Effector memory CD4-positive, alpha-beta T cell (primary cell): ENCODE measurements around the gene CNN1.

Source experiments
- DNase-seq, 3 donors: peaks; one replicate each; pipeline ENCODE4 v3.0.0-alpha.2; 2020
- H3K27ac ChIP-seq: 2 replicates; pipeline ENCODE4 v1.7.0; 2013; ENCODE audit warnings: mild to moderate bottlenecking, low read length, moderate library complexity; ENCODE audit not compliant: insufficient read depth, poor library complexity, severe bottlenecking
- H3K27me3 ChIP-seq: replicated peaks from 2 replicates; pipeline ENCODE4 v1.7.0; 2013; ENCODE audit warnings: mild to moderate bottlenecking, low read length; ENCODE audit not compliant: insufficient read depth, control insufficient read depth, poor library complexity, severe bottlenecking
- H3K36me3 ChIP-seq: 2 replicates; pipeline ENCODE4 v1.7.0; 2013; ENCODE audit warnings: mild to moderate bottlenecking, low read length, moderate library complexity; ENCODE audit not compliant: control insufficient read depth, insufficient read depth
- H3K4me1 ChIP-seq: 2 replicates; pipeline ENCODE4 v1.7.0; 2013; ENCODE audit warnings: low read length, mild to moderate bottlenecking; ENCODE audit not compliant: control insufficient read depth, insufficient read depth, poor library complexity, severe bottlenecking
- H3K4me3 ChIP-seq: 2 replicates; pipeline ENCODE4 v1.7.0; 2013; ENCODE audit warnings: low read length, low read depth, mild to moderate bottlenecking; ENCODE audit not compliant: insufficient read depth, poor library complexity, severe bottlenecking
- H3K9me3 ChIP-seq: 2 replicates; pipeline ENCODE4 v1.7.0; 2013; ENCODE audit warnings: mild to moderate bottlenecking, low read length, moderate library complexity; ENCODE audit not compliant: control insufficient read depth
- total RNA-seq, 3 donors: gene quantifications; one replicate each; lab custom pipeline; 2026; lab: John Stamatoyannopoulos, UW

CNN1 gene
- total RNA-seq, result 0 reads per million in 3 donors

GRCh38 chr19:11538232-11539036 lies at the start of gene CNN1:
Gene CNN1, plus strand, starts transcription at chr19:11538851. Its CDS starts 77 bp downstream, at chr19:11538928.
- Histone ChIP-seq H3K36me3 (no peaks in the 10 kb centered on the region), H3K4me1 (peaks cover 6% of the 10 kb centered on the region), H3K27me3 (peaks cover 17% of the 10 kb centered on the region), H3K27ac (no peak within 1 kb of the TSS), H3K4me3 (no peak within 1 kb of the TSS), H3K9me3 (no peaks in the 10 kb centered on the region)
- DNase-seq, result no peak

GRCh38 chr19:11489378-11489777 lies 49.3 kb upstream of the CNN1 start:
- H3K4me3 ChIP-seq, result no peak overlapping the region
- H3K4me1 ChIP-seq, result no peaks in the 10 kb centered on the region
- no peak for DNase-seq
- H3K27ac ChIP-seq, result no peak overlapping the region
- peaks cover 5% of the 10 kb centered on the region for H3K36me3 ChIP-seq
- H3K27me3 ChIP-seq, result no peaks in the 10 kb centered on the region
- no peaks in the 10 kb centered on the region for H3K9me3 ChIP-seq

- no peaks in the 10 kb centered on the region for H3K4me1 ChIP-seq
- H3K27me3 ChIP-seq, result no peaks in the 10 kb centered on the region
- H3K27ac ChIP-seq, result no peak overlapping the region
- H3K36me3 ChIP-seq, result peaks cover 16% of the 10 kb centered on the region
- H3K9me3 ChIP-seq, result no peaks in the 10 kb centered on the region
- no peak overlapping the region for H3K4me3 ChIP-seq
- no peak for DNase-seq
These were observed 43.9 kb upstream of the CNN1 start for GRCh38 chr19:11494634-11495285.

- Histone ChIP-seq H3K9me3 (no peaks in the 10 kb centered on the region), H3K36me3 (peaks cover 14% of the 10 kb centered on the region), H3K27ac (no peak overlapping the region), H3K4me3 (no peak overlapping the region), H3K4me1 (no peaks in the 10 kb centered on the region), H3K27me3 (no peaks in the 10 kb centered on the region)
- DNase-seq, result no peak
These were observed 43.2 kb upstream of the CNN1 start for GRCh38 chr19:11495481-11495880.

- no peaks in the 10 kb centered on the region for H3K27me3 ChIP-seq
- no peaks in the 10 kb centered on the region for H3K9me3 ChIP-seq
- H3K4me3 ChIP-seq, result no peak overlapping the region
- peaks cover 14% of the 10 kb centered on the region for H3K36me3 ChIP-seq
- H3K4me1 ChIP-seq, result no peaks in the 10 kb centered on the region
- DNase-seq, result no peak
- no peak overlapping the region for H3K27ac ChIP-seq
These were observed 42.8 kb upstream of the CNN1 start for GRCh38 chr19:11495885-11496284.

GRCh38 chr19:11496391-11497163 lies 42.1 kb upstream of the CNN1 start:
- H3K4me3 ChIP-seq, result no peak overlapping the region
- DNase-seq, result peak; percentile 24 to 49 (median 32)
- peaks cover 14% of the 10 kb centered on the region for H3K36me3 ChIP-seq
- H3K27ac ChIP-seq, result no peak overlapping the region
- no peaks in the 10 kb centered on the region for H3K4me1 ChIP-seq
- H3K27me3 ChIP-seq, result no peaks in the 10 kb centered on the region
- H3K9me3 ChIP-seq, result no peaks in the 10 kb centered on the region

- no peak overlapping the region for H3K27ac ChIP-seq
- no peaks in the 10 kb centered on the region for H3K9me3 ChIP-seq
- no peaks in the 10 kb centered on the region for H3K4me1 ChIP-seq
- H3K27me3 ChIP-seq, result no peaks in the 10 kb centered on the region
- peaks cover 12% of the 10 kb centered on the region for H3K36me3 ChIP-seq
- no peak overlapping the region for H3K4me3 ChIP-seq
- no peak for DNase-seq
These were observed 39.4 kb upstream of the CNN1 start for GRCh38 chr19:11499220-11499726.

- Histone ChIP-seq H3K27ac (no peak overlapping the region), H3K9me3 (no peaks in the 10 kb centered on the region), H3K4me1 (peaks cover 5% of the 10 kb centered on the region), H3K36me3 (peaks cover 10% of the 10 kb centered on the region), H3K4me3 (no peak overlapping the region), H3K27me3 (no peaks in the 10 kb centered on the region)
- no peak for DNase-seq
These were observed 38.7 kb upstream of the CNN1 start for GRCh38 chr19:11499890-11500420.

GRCh38 chr19:11504502-11505031 lies 34.1 kb upstream of the CNN1 start:
- H3K27ac ChIP-seq, result peak overlapping the region; percentile 94
- H3K4me1 ChIP-seq, result peaks cover 5% of the 10 kb centered on the region
- H3K27me3 ChIP-seq, result no peaks in the 10 kb centered on the region
- H3K9me3 ChIP-seq, result no peaks in the 10 kb centered on the region
- peak overlapping the region; percentile 78 for H3K4me3 ChIP-seq
- no peak for DNase-seq
- no peaks in the 10 kb centered on the region for H3K36me3 ChIP-seq
